Stimulated activated CD8-positive, alpha-beta memory T cell treated with anti-CD3 and anti-CD28 coated beads, Interleukin-15, amount 100 ng/mL, for 24 hours (primary cell): Measurements from ENCODE around the gene RCSD1.

Experiments
- DNase-seq: peaks from one replicate; pipeline ENCODE4 v3.0.0-alpha.2; 2020; ENCODE audit warnings: low read depth

RCSD1 gene

DNA sequence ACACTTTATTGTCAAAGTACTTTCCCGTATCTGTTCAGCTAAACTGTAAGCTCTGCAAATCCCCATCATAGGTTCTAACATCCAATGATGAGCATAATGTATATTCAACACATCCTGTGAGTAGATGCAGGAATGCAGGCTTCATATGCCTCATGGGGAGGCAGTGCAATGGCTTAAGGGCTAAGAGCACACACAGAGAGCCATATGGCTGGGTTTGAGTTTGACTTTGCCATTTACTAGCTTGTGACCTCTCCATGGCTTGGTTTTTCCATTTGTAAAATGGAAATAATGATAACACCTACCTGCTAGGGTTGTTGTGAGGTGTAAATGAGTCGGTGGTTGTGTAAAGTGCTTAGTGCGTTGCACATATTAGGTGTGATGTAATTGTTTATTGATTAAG, 13.4 kb downstream of the RCSD1 start:
- DNase-seq = no peak

GRCh38 chr1:167644551-167644950, 14.5 kb downstream of the RCSD1 start:
- DNase-seq = no peak

DNA sequence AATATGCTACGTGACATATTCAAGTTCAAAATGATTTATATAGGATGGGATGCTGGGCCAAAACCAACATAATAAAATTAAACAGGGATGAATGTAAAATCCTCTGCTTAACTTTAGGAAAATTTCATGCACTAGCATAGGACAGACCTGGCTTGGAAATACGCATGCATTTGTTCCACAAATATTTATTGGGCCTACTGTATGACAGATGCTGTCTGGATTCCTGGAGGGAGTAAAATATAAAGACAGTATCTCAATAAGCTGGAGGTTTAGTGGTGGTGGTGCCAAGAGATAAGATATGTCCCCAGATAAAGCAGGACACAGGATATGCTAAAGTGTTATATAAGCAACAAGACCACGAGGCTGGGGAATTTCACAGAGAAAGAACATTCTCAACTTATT, 15.1 kb downstream of the RCSD1 start:
- no peak for DNase-seq

DNA sequence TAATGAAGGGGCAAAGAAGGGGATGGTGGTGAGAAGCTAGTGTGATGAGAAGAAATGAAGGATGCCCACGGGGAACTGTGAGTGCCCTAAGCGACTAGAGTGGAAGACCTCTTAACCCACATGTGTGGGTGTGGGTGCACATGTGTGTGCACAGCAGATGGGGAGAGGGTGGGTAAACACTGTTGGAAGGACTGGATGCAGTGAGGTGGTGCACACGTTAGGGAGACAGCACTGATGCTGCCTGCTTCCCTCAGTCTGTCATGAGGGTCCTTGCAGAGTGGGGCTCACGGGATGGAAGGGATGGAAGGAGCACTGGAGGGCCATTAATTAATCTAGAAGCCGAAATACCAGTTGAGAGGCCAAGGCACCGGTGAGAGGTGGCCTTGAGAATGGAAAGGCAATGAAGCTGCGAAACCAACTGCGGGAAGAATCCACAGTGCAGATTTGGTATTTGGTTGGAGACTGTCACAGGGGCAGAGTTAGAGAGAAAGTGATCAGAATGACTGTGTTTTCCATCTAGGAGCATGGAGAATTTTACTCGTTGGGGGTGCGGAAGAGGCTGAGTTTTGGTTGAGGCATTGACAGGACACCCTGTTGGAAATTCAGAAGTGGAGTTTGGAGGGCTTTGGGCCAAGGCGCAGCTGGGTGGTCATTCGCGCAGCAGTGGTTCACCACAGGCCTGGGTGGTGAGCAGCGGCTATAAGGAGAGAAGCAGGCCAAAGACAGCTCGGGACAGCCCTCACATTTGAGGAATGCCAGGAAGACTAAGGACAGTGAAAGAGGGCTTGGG, 15.8 kb downstream of the RCSD1 start:
- DNase-seq = no peak

GRCh38 chr1:167648252-167648849, 18.3 kb downstream of the RCSD1 start:
- DNase-seq = no peak

DNA sequence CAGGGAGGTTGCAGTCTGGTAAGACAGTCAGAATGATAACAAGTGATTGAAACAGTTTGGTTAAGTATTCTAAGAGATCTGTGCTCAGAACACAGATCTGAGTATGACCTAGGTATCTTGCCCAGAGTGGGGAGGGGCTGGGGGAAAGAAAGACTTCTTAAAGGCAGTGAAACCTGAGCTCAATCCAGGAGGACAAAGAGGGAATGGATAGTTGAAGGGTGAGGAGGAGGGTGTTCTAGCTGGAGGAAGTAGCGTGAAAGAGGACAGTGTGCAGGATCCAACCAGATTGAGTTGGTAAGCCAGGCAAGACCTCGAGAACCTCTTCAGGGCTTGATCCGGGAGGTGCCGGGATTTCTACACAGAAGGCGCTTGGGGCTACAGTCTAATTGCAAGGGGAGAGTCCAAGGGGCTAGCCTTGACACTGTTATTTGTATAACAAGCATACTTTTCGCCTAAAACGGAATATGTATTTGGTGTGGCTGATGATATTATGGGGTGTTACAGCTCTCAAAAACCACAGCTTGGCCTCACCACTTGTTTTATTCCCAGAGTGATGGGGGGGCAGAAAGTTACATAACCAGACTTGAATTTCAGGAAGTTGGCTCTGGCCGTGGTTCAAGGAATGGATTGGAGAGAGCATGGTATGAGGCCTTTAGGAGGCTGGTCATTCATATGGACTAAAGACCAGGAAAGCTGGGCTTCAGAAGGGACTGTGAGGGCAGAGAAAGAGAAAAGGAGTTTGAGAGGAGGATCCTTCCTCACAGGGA, 19.1 kb downstream of the RCSD1 start:
- DNase-seq = no peak

GRCh38 chr1:167650269-167651160, 20.5 kb downstream of the RCSD1 start:
- DNase-seq = no peak

DNA sequence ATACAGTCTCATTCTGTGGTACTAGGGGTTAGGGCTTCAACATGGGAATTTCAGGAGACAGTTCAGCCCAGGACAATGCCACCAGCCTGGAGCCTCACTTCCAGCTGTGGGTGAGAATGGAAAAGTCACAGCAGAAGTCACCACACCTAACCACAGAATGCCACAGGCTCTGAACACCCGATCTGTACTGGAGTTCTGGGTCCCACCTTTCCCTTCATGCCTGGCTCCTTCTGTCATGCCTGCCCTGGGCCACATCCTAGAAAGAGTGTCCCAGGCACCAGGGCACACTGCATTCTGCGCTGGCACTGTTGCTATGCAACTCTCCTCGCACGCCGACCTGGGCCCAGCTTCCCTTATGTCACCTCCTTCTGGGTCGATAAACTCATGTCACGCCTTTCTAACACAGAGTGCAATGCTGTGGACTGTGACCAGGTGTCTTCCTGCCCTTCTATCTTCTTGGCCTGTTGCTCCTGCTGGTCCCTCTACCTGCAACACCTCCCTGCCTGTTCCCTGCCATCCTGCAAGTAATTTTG, 21.2 kb downstream of the RCSD1 start:
- DNase-seq = no peak

- no peak for DNase-seq
Observed at GRCh38 chr1:167654975-167655575, 25.0 kb downstream of the RCSD1 start.

DNA sequence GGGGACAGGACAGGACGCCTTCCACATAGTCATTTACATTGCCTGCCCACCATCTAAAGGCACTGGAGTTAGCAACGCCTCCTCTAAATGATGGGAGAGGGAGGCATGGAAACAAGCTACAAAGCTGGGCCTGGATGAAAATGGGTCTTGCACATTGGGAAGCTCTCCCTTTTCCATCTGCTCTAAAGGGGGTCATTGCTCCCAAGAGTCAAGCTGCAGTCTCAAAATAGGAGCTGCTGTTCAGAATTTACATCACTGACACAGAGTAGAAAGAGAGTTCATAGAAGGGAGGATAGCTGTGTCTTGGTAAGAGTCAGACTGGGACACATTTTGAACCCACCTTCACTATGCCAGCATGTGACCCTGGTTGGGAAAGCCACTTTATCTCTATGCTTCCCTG, 26.6 kb downstream of the RCSD1 start:
- no peak for DNase-seq

DNA sequence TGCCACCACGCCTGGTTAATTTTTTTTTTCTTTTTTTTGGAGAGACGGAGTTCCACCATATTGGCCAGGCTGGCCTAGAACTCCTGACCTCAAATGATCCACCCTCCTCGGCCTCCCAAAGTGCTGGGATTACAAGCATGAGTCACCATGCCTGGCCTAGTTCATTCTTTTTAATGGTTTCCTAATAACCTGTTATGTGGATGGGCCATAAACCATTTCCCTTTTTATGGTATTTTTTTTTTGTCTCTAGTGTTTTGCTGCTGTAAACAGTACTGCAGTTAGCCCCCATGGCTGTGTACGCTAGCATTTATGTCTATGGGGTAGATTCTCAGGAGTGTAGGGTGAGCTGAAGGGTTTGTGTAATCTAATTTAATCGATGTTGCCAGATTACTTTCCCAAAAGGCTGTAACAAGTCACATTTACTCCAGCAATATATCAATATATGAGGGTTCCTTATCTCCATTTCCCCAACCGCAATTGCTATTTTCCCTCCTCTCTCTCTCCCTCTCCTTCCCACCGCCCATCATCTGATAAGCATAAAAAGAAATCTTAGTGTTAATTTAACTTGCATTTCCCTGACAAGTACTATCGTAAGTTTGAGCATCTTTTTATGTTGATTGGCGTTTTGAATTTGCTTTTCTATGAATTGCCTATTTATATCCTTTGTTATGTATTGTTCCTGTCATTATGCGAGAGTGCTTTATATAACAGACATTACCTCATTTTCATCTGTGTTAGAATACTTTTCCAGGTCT, 28.7 kb downstream of the RCSD1 start:
- no peak for DNase-seq

GRCh38 chr1:167659450-167659849, 29.4 kb downstream of the RCSD1 start:
- DNase-seq = no peak

DNA sequence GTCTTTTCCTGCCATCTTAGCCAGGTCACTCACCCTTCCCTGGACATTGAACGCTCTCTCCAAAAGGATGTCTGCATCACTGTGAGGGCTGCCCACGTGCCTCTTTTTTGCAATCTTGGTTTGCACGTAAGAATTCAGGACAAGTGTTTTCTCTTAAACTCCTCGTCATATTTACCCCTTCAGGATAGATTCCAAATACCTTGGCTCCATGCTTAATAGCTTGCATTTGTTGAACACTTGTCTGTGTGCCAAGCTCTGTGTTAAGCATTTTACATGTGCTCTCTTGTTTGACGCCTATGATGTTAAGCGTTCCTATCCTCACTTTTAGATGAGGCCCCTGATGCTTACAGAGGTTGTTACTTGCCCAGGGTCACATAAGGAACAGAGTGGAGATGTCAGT, 29.8 kb downstream of the RCSD1 start:
- DNase-seq = no peak

DNA sequence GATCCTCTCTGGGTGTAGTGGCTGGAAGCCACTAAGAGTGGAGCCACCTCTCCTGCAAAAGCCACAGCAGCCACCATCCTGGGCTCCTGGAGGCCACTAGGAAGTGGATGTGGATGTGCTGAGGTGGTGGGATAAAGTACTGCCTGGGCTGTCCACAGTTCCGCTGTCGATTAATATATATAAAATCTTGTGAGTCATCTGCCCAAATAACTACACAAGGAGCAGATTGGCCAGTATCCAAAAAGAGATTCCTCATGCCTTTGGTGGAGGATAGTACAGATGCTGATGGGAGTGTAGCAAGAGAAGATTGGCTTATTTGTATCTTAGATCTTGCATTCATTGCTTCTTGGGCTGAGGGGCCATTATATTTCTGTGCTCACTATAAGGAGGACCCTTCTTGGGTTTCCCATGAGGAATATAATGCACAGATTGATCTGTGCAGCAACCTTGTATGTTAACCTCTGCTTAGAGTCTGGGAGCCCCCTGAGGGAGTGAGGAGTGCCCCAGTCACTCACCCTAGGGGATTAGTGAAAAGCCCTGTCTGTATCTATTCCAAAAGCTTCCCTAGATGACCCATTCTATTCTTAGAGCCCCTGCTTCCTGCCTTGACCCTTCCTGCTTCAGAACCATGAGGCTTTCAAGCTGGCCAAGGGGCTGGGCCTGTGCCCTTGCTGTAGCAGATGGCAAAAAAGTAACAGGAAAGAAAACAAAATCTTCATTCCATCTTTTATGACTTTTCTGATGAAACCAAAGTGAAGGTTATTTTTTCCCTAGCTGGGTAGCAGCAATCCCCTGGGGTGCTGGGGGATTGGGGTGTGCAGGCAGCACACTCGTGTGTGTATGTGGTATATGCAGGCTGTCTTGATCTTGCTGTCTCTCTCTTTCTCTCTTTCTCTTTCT, 31.7 kb downstream of the RCSD1 start:
- DNase-seq = no peak

- no peak for DNase-seq
Observed at GRCh38 chr1:167663002-167663772, 33.2 kb downstream of the RCSD1 start.

- no peak for DNase-seq
Observed at GRCh38 chr1:167665469-167665868, 35.4 kb downstream of the RCSD1 start.

DNA sequence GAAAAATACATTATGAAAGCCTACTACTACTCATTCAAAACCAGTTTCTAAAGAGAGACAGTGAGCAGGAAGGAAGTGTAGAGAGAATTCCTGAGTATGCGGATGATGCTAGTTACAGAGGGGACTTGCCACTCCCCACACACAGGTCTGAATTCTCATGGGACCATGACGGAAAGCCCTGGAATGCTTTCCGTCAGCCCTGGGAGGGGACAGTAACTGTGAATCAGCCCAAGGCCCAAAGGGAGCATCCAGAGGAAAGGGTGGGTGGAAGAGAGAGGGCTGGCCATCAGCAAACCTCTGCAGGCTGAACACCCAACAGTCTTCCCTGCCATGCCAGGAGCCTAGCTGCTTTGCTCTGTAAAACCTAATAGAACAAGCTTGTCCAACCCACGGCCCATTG, 36.4 kb downstream of the RCSD1 start:
- DNase-seq = no peak

- no peak for DNase-seq
Observed at GRCh38 chr1:167667536-167667935, 37.5 kb downstream of the RCSD1 start.

DNA sequence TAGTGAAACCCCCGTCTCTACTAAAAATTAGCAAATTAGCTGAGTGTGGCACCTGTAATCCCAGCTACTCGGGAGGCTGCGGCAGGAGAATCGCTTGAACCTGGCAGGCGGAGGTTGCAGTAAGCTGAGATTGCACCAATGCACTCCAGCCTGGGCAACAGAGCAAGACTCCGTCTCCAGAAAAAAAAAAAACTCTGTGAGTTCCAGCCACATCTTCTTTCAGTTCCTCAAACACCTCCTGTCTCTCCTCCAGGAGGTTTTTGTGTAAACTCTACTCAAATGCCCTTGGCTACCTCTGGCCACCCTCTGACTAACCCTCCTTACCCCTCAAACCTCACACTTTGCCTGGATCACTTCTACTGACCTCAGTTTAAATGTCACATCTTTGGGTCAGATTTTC, 38.1 kb downstream of the RCSD1 start:
- DNase-seq = no peak
